Stimulated activated CD4-positive, alpha-beta T cell treated with anti-CD3 and anti-CD28 coated beads, Interleukin-1b, Interleukin-23, amount 100 ng/mL, for 1 hour (primary cell): ENCODE results near the gene PLCG2.
"Not testable (repeated sequence)": the region's sequence is repeated elsewhere in the genome, so short reads cannot be mapped to it uniquely, and the experiment has no call there.

Experiments used
- DNase-seq, 2 donors: peaks; one replicate each; pipeline ENCODE4 v3.0.0-alpha.2; 2020; ENCODE audit warnings: low read depth in 2 of 2

Gene PLCG2

DNA sequence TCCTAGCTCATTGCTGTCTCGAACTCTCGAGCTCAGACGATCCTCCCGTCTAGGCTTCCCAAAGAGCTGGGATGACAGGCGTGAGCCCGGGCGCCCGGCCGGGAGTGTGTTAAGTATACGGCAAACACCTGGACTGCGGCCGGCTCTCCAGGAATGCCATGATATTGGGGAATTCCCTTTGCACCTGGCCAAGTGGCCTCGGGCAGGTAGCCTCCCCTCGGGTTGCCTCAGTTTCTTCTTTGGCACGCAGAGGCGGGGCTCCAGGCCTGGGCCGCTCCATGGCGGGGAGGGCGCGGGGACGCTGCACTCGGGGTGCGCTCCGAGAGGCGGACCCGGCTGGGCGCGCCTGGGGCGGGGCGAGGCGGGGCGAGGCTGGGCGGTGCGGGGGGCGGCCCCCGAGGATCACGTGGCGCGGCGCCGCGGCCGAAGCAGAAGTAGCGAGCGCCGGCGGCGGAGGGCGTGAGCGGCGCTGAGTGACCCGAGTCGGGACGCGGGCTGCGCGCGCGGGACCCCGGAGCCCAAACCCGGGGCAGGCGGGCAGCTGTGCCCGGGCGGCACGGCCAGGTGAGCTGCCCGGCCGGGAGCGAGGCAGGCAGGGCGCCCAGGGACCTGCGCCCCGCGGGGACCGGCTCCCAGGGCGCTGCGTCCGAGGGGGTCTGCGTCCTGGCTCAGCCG, at the start of gene PLCG2:
Gene PLCG2 (plus strand): TSS at position 431 of the 675 bp plus-strand sequence. CDS start 6,699 bp downstream, outside the sequence.
- peak in 1 of 2 donors; percentile 39 for DNase-seq

DNA sequence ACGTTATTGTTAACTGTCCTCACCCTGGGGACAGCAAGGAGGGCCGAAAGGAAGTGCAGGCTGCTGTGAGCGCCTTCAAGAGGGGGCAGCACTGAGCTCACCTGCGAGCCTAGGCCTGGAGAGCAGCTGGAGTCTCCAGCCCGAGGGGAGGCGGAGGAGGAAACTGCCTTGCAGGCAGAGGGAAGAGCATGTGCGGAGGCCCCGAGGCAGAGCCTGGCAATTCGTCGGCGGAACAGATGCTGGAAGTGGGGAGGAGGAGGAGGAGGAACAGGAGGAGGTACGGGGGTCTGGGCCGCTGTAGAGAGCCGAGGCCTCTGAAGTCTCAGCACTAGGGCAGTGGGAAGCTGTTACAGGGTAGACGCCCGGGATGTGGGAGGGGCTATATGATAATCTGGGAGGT, 49.6 kb upstream of the PLCG2 start:
- no peak for DNase-seq

DNA sequence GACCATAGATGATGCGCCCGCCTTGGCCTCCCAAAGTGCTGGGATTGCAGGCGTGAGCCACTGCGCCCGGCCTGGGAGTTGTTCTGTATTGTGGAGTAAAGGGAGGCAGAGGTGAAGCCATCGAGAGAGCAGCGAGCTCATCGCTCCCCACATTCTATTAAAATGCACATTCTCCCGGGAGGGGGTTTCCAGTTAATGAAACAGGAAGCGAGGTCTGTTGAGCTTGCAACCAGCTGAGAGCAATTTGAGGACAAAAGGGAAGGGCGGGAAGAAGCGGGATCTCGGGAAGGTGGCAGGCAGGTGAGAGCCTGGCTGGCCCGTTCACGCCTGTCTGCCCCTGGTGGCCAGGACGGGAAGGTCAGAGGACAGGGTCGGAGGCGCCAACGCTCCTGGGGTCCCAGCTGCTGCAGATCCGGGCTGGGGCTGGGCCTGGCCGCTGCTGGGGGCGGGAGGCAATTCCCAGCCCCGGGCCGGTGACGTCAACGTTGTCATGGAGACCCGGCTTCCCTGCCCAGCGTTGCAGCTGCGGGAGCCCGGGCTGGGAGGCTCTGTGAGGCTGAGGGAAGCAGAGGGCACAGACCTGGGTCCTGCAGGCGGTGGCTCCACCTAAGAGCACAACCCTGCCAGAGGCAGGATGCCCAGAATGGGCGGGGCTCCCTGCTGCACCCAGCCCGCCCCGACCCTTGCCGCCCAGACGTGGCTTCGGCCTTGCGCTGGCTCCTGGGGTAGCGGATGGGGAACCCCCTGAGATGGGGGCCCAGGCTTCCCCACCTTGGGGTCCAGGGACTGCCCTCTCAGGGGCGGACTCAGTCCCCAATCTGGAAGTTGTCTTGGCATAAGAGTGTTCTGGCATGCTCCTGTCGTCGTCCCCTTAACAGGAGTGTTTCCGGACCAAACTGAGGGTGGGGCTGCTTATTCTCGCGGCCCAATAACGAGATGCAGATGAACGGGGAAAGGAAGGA, 48.7 kb upstream of the PLCG2 start:
- peak in 1 of 2 donors; percentile 34 for DNase-seq

DNA sequence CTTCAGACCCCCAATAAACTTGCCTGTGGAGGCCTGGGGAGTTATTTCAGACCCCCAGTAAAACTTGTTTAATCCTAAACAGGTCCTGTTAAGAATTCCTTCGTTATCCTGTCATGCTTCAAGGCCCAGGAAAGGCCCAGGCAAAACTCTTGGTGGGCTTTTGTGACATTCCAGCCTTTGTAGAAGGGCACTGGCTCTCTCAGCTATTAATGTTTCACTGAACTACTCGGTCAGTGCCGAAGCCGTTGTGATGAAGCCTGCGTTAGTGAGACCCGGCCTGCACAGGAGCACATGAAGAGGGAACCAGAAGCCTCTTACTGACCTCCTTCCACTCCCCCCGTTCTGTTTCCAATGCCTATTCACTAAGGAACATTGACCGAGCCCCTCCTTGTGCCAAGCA, 47.4 kb upstream of the PLCG2 start:
- DNase-seq, result no peak

DNA sequence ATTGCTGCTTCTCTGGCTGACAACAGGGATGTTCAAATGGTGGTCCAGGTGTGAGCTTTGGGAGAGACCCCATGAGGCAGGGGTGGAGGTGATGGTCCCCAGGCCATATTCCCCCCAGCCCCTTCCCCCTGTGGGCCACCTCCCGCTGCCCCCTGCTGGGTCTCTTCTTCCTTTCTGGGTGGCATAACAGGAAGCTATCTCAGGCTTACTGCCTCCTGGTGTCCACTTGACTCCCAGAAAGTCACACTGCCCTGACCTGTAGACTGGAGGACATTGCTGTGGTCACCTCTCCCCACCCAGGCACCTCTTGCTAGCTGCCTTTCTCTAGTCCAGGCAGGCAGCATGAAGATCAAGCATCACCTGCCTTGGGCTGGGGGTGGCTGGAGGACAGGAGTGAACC, 46.4 kb upstream of the PLCG2 start:
- DNase-seq, result no peak

DNA sequence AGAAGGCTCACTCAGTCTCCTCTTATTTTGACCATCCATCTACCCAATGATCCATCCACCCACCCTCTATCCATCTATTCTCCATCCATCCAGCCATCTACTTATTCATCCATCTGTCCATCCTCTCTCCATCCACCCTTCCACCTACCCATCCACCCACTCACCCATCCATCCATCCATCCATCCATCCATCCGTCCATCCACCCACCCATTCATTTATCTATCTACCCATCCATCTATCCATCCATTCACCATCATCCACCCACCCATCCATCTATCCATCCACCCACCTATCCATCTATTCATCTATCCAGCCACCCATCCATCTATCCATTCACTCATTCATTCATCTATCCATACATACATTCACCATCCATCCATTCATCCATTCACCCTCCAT, 45.8 kb upstream of the PLCG2 start:
- no peak for DNase-seq

DNA sequence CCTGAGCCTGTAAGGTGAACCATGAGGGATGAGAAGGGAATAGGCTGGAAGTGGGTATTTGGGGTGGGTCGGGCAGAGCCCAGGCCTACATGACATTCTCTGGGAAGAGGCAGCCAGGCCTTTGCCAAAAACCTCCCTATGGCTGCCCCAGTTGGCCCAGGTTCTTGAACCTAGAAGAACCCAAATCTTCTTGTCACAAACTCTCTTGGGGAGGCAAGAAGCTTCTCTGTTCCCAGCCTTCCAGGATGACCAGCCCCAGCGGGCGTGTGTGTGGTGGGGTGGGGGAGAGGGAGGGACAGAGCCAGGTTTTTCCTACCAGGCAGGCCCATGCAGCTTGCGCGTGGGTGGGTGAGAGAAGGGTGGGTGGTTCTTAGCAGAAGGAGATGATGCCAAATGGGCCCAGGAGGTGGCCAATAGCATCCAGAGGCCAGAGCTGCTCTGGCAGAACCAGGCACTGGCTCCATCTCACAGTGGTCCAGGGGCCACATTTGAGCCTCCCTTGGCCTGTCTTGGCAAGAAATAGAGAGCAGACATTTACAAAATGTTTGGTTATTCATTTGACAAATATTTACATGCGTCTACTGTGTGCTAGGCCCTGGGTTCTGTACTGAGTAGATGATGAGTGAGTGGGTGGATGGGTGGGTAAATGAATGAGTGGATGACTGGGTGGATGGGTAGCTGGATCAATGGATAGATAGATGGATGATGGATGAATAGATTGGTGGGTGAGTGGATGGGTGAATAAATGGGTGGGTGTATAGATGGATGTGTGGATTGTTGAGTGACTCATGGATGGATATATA, 44.3 kb upstream of the PLCG2 start:
- no peak for DNase-seq

DNA sequence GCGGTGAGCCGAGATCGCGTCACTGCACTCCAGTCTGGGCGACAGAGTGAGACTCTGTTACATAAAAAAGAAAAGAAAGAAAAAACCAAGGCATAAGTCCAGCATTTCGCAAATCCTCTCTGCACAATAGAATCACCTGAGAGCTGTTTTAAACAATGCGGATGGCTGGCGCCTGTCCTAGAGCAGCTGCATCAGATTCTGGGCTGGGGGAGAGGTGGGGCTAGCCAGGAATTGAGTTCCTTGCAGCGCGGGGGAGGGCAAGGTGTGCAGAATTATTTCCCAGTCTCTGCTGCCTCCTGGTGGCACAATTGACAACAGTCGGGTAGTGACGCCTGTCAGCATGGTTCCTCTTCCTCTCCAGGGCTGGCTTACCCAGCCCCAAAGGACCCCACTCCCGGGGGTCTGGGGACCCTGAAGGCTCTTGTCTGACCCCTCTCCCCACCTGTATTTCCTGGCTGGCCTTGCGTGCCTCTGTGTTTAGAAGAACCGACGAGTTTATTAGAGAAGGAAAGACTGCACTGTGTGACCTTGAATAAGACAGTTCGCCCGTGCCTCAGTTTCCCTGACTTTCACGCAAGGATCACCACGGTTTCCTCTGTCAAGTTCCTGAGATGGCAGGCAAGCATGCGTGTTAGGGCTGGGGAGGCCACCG, 41.1 kb upstream of the PLCG2 start:
- peak; percentile 60 to 70 for DNase-seq

DNA sequence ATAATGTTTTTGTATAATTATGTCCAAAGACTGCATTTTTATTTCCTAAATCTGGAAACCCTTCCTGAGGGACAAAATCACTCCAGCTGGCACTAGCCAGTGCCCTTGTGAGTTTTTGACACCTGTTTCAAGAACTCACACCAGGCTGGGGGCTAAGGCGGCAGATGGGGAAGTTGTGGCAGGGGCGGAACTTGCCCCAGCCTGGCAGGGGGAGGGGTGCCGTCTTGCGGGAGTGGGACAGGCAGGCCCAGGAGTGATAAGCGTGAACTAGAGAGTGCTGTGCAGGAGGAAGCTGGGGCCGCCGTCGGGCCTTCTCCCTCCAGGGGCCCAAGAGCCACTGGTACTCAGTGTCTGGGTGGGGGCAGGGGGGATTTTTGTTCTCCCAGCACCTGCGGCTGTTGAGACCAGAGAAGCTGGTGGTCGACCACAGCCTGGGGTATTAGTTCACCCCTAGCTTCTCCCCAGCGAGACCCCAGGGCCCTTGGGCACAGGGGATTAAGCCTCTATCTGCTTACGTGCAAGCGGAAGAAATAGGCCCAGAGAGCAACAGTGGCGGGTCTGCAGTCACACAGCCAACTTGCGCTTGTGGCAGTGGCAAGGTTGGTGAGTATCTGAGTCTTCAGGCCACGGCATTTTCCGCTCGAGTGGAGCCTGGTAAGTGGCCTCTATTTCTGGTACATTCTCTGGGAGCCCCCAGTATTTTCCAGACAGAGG, 40.2 kb upstream of the PLCG2 start:
- no peak for DNase-seq

DNA sequence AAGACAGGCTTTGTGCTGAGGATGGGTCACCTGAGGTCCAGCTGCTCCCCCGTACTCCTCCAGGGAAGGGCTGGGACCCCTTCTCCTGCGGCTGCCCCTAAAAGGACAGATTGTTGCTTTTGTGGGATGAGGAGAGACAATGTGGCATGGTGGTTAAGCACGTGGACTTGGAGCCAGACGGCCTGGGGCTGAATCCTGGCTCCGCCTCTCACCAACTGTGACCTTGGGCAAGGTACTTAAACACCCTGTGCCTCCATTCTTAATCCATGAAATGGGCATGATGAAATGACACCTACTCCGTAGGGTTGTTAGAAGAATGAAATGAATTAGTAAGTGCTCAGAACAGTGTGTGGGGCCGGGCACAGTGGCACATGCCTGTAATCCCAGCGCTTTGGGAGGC, 39.6 kb upstream of the PLCG2 start:
- no peak for DNase-seq

DNA sequence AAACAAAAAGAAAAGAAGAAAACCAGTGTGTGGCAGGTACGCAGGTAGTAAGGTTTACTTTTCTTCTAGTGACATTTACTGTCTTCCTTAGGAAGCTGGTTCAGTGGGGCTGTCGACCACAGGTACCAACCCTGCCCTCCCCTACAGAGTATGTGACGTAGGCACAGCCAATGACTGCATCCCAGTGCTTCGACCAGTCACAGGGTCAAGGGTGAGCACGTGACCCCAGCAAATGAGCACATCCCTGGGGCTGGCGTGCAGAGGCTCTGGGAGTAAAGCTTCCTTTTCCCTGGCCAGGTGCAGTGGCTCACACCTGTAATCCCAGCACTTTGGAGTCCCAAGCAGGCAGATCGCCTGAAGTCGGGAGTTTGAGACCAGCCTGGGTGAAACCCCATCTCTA, 38.9 kb upstream of the PLCG2 start:
- no peak for DNase-seq

DNA sequence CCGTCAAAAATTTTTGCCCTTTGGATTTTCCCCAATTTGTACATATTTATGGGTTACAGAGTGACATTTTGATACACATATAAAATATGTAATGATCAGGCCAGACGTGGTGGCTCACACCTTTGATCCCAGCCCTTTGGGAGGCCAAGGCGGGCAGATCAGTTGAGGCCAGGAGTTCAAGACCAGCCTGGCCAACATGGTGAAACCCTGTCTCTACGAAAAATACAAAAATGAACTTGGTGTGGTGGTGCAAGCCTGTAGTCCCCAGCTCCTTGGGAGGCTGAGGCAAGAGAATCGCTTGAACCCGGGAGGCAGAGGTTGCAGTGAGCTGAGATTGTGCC, 37.7 kb upstream of the PLCG2 start:
- DNase-seq, result not testable (repeated sequence)

DNA sequence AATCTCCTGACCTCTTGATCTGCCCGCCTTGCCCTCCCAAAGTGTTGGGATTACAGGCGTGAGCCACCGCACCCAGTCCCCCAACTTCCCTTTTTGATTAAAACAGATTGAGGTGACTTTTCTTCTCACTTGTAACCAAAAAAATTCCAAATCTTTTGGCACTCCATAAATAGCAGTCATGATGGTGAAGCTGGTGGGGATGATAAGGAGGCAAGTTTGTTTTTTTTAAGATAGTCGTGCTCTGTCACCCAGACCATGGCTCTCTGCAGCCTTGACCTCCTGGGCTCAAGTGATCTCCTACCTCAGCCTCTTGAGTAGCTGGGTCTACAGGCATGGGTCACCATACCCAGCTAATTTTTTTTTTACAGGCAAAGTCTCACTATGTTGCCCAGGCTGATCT, 34.7 kb upstream of the PLCG2 start:
- no peak for DNase-seq

DNA sequence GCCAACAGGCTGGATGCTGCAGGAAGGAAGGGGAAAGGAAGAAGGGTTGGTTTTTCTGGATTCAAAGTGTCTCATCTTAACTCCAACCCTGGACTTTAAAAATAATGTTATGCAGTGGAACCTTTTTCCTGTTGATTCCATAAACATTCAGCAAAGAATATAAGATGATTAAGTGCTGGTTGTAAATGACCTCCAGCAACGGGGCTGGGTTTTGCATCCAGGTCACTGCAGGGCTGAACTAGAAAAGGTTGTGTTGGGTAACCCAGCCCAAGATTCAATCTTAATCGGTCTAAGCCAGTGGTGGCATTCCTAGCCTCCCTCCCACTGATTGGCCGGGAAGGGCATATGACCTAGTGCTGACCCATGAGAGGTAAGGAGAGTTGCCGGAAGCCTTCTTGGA, 34.2 kb upstream of the PLCG2 start:
- no peak for DNase-seq

DNA sequence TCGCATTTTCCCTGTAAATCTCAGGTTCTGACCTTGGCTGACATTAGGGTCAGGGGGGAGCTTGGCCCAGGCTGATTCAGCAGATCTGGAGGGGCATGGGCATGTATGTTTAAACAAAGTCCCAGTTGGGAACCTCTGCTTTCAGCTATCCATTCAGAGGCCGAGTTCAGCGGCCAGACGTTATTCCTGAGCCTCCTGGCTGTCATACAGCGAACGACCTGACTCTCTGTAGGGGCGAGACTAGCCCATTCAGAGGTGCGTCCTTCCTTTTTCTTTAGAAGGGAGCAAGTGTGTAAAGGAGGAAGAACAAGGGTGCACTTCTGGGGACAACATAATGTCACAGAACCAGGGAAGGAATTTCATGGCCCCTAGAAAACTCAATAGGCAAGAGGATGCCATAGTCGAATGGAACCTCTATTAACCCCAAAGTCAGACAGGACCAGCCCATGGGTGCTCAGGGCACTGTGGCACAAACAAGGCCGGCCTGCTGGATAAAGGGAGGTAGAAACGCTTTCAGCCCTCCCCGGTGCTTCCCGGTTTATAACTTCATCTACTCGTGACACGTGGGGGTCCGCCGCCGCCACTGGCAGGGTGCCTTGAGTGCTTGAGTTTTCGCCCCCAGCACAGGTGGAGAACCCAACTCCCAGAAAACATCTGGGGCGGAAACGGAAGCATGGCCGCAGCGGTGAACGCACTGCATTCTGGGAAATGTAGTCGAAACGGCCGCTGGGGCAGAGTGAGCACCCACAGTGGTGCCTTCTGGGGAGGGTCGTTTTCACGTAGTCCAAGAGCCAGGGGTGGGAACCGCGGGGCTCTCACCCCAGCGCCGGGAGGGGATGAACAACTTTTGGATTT, 33.2 kb upstream of the PLCG2 start:
- DNase-seq, result peak; percentile 40 to 59

DNA sequence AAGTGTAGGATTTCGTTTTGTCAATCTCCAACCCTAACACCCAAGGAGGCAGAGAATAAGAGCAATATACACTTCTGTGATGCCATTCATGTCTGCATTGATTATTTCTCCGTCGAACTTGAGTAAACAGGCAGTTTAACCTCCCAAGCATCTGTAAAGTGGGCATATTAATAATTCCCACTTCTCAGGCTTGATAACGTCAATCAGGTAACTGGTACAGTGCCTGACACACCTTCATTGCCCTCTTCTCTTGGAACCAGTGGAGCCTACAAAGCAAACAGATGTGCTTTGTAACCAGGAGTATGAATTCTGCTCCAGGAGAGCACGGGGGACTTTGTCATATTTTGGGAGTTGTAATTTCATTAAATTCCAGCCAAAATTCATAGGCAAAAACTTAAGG, 32.5 kb upstream of the PLCG2 start:
- no peak for DNase-seq

DNA sequence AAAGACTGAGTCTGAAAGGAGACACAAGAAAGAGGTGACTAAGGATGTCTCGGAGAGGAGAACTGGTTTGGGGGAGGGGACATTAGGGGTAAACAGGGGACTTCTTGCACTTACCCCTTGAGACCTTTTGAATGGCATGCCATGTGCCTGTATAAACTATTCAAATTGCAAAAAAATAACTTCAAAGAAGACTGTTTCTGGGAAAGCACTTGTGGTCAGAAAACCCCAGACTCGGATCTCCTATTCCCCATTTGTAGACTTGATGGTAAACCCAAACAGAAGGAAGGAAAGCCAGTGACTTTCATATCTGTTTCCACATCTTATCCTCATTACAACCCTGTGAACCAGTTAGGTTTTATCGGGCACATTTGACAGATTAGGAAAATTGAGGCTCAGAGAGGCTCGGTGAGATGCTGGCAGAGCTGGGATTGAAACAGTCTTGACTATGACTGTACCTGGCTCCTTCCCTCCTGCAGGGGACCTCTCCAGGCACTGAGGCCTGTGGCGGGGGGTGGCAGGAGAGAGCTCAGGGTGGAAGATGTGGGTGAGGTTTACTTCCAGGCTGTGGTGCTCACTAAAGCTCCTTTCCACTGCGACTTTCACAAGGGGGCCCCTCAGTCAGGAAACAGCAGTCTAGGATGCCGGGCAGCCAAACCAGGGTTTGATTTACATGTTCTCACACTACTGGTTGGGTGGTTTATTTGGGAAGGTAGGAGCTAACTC, 30.5 kb upstream of the PLCG2 start:
- DNase-seq, result no peak

DNA sequence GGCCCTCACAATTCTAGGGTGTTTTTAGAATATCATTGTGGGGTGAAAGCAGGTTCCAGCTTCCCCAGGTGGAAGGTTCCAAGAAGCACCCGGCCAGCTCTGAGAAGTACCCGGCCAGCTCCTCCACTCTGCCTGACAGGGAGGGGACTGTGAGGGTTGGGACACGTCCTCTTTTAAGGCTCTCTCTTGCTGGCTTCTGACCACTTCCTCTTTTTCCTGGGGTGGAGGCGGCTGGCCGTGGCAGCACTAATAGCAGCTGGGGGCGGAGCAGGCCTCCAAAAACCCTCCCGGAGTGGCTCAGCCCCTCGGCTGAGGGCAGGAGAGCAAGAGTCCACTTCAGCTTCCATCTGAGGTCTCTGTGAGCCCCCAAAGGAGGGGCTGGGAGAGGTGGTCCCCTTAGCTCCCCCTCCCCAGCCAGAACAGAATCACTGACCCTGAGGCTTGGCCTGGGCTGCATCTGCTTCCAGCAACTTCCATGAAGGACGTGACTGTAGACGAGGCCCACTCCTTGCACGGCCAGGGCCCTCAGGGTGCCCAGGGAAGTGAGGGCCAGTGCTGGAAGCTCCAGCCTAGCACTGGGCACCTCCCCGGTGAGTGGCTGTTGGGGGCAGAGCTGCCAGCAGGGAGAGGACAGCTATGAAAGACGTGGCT, 26.7 kb upstream of the PLCG2 start:
- DNase-seq, result no peak

DNA sequence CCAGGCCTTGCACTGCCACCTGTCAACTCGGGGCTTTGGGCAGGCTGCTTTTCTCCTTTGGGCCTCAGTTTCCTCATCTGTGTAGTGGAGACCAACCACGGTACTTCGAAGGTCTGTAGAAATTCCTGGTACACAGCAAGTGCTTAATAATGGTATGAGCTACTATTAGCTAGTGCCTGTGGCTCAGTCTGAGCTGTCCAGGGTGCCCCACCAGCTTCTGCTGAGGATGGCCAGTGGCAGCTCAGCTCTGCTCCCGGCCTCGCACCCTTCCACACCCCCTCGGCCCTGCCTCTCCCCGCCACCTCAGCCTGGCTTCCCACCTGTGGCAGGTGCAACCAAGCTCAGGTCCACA, 26.2 kb upstream of the PLCG2 start:
- no peak for DNase-seq
